ENCODE results near the gene ZNF664.

The ZNF664 gene

DNA sequence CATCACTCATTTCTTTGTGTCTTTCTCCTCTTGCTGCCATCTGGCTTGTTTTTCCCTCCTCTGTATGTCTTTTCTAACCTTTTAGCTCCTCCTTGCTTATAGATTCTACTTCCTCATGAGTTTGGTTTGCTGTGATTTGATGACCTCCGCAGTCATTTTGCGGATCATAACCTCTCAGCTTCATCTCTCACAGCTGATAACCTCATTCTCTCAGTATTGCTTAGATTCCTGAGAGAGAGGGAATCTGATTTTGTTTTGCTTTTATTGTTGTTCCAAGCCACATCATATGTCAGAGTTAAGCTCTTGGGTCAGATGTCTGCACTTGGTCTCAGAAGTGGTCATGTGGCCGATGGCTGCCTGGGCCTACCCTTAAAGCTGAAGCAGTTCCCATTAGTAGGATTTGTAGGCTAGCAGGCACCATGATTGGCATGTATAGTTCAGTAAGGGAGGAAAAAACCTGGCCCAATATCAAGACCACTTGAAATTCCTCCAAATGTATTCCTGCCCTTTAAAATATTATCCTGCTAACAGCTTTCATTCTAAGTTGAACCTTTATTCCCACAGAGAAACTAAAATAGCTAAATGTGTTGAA lies 13.5 kb downstream of the ZNF664 start:
- no peak for DNase-seq (ENCODE audit: low read depth)
- TF ChIP-seq, protein P1, sequence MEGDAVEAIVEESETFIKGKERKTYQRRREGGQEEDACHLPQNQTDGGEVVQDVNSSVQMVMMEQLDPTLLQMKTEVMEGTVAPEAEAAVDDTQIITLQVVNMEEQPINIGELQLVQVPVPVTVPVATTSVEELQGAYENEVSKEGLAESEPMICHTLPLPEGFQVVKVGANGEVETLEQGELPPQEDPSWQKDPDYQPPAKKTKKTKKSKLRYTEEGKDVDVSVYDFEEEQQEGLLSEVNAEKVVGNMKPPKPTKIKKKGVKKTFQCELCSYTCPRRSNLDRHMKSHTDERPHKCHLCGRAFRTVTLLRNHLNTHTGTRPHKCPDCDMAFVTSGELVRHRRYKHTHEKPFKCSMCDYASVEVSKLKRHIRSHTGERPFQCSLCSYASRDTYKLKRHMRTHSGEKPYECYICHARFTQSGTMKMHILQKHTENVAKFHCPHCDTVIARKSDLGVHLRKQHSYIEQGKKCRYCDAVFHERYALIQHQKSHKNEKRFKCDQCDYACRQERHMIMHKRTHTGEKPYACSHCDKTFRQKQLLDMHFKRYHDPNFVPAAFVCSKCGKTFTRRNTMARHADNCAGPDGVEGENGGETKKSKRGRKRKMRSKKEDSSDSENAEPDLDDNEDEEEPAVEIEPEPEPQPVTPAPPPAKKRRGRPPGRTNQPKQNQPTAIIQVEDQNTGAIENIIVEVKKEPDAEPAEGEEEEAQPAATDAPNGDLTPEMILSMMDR (IDR thresholded peaks at IDR 0.05; ENCODE audit: low read depth, low read length, missing control alignments): no peak
- H3K4me3 ChIP-seq (ENCODE audit: low read depth, low read length): no peak overlapping the region

DNA sequence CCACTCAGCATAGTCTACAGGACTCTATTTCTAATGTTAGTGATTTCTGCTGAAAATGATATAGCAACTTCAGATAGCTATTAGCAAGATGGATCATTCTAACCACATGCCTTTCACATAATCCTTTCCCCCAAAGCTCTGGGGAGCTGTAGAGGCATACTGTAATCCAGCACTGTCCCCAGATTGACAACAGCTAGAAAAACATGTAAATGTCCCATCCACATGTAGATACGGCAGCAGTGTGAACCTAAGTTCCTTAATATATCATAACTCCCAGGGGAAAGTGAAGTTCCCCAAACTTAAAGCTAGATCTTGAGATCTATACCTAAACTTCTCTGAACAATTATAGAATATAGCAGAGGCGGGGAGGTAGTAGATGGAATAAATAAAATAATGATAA lies 14.0 kb downstream of the ZNF664 start:
- DNase-seq (ENCODE audit: low read depth): no peak
- TF ChIP-seq, protein P1 (IDR thresholded peaks at IDR 0.05; ENCODE audit: low read depth, low read length, missing control alignments): no peak

DNA sequence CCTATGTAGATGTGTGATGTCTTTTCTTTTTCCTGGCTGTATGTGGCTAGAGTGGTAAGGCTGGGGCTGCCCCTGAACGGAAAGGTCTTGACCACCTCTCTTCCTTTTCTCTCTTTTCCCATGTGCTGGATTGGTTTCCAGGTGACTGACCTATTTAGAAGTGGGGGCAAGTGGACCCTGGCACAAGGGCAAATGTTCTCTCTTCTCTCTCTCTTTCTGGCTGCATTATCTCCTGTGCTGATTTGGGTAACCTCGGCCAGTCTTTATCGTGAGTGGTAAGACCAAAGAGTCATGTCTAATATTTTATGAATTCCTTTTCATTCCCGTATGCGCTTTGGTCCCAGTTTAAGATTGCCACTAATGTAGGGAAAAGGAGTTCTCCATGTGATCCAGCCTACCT lies 16.2 kb downstream of the ZNF664 start:
- no peak overlapping the region for H3K4me3 ChIP-seq (ENCODE audit: low read depth, low read length)
- TF ChIP-seq, protein P1 (IDR thresholded peaks at IDR 0.05; ENCODE audit: low read depth, low read length, missing control alignments): no peak
- DNase-seq (ENCODE audit: low read depth): no peak

More for the DNA sequence above, 14.0 kb downstream of the ZNF664 start:
- H3K4me3 ChIP-seq (ENCODE audit: low read depth, low read length): no peak overlapping the region

DNA sequence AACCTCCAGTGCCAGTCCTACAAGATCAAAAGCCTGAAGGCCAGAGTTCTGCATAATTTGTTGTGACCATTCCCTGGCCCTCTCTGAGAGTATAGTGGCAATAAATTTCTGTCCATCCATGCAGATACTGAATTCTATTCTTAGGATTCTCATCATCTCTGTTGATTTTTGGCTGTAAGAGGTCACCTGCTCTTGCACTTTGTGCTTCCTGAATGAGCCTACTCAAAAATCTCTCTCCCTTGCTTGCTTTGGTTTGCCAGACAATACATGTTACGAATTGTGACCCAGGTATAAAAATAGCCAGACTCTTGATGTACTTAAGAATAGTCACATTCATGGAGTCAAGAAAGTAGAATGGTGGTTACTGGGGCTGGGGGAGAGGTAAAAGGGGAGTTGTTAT lies 16.7 kb downstream of the ZNF664 start:
- no peak overlapping the region for H3K4me3 ChIP-seq (ENCODE audit: low read depth, low read length)
- TF ChIP-seq, protein P1 (IDR thresholded peaks at IDR 0.05; ENCODE audit: low read depth, low read length, missing control alignments): no peak
- no peak for DNase-seq (ENCODE audit: low read depth)

DNA sequence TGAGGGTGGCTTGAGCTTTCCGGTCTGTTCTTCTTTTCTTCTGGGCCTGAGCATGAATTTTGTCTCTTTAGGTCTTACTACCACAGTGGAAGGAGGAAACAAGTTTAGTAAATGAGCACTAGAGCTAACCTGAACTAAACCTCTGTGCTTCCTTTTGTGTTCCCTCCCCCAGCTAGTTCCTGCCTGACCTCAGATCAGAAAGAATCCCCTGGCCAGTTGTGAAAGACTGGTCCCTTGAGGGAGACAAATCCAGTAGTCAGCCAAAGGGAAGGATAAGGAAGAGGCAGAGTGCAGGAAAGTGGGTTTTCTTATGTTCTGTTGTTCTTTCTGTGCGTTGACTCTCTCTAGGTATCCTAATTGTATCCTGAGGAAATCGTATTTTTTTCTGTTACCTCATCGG lies 17.5 kb downstream of the ZNF664 start:
- TF ChIP-seq, protein P1 (IDR thresholded peaks at IDR 0.05; ENCODE audit: low read depth, low read length, missing control alignments): no peak
- no peak for DNase-seq (ENCODE audit: low read depth)
- H3K4me3 ChIP-seq (ENCODE audit: low read depth, low read length): no peak overlapping the region

DNA sequence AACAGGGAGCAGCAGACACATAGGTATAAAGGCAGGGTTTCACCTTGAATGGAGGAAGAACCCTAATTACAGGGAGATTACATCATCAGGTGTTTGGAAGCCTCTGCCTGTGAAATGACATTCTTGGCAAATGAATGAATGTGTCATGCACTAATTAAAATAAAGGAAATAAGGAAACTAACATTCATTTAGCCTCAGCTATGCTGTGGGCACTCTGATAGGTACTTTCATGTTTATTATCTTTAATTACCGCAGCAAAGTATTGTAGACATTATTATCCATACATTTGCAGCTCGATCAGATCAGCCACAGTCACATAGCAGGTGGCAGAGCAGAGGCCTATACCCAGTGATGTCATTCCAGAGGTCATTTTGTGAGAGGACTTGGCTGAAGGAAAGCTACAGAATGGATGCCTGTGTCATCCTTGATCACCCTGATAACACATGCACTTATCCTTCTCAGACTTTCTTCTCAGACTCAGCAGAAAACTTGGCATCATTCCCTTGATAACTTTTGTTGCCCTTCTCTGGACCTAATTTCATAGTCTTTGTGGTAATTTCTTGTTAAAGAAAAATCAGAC lies 18.4 kb downstream of the ZNF664 start:
- TF ChIP-seq, protein P1 (IDR thresholded peaks at IDR 0.05; ENCODE audit: low read depth, low read length, missing control alignments): no peak
- no peak overlapping the region for H3K4me3 ChIP-seq (ENCODE audit: low read depth, low read length)
- DNase-seq (ENCODE audit: low read depth): no peak
